HG03060 (cell line): Measurements from ENCODE around the gene SPRED3.
"Not testable (repeated sequence)": the region's sequence is repeated elsewhere in the genome, so short reads cannot be mapped to it uniquely, and the experiment has no call there.

Experiments
- ATAC-seq: cut with Tn5 transposase; IDR thresholded peaks from one replicate; pipeline ENCODE4 v1.9.1; 2021; ENCODE audit warnings: low read depth, moderate number of reproducible peaks; ENCODE audit not compliant: unreplicated experiment

Gene SPRED3

DNA sequence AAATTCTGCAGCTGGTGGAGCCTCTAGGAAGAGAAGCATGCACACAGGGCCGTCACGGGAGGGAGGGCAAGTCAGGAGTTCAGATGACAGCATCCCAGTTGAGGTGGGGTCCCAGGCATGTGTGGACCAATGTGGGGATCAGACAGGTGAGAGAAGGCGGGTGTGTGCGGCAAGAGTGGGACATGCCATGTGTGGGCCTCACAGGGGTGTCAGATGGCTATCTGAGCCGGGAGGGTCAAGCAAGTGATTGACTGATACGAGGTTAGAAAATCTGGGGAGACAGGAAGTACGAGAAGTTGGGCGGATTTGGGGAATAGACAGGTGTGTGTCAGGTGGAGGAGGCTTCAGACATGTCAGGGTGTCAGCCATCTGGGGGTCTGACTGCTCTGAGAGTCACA is 28.6 kb downstream of the SPRED3 start:
- no peak for ATAC-seq

DNA sequence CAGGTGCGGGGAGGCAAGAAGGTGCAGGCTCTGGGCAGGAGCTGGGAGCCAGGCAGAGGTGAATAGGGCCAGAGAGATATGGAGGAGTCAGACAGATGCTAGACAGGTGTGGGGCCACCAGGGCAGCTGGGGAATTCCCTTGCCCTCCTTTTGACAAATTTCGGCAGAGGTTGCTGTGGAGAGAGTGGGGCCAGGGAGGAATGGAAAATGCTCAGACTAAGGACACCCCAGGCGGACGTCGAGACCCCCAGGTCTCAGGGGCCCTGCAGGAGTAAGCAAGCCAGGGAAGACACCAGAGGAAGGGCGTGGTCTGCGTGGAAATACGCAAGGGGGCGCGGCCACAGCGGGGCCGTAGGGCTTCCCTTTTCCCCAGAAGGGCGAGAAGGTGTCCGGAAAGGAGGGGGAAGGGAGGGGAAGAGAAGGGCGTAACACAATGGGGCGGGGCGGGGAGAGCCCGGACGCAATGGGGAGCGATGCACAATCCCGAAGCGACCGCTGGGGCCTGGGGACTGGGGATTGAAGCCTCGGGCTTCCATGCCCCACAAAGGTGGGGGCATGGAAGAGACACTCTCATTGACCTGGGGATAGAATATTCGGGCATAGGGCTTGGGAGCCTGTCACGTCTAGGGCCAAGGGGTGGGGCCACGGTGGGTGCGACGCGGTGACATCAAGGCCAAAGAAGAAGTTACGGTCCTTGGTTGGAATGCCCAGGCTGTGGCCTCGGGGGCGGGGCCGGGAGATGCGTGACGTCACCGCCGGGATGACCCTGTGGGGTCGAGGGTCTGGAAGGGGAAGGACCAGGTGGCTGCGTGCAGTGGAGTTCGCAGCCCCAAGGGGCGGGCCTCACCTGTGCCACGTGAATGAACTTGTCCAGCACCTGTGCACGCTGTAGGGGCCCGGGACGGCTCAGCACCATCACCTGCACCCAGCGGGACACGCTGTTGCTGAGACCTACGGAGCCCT is 29.3 kb downstream of the SPRED3 start:
- ATAC-seq, result no peak

DNA sequence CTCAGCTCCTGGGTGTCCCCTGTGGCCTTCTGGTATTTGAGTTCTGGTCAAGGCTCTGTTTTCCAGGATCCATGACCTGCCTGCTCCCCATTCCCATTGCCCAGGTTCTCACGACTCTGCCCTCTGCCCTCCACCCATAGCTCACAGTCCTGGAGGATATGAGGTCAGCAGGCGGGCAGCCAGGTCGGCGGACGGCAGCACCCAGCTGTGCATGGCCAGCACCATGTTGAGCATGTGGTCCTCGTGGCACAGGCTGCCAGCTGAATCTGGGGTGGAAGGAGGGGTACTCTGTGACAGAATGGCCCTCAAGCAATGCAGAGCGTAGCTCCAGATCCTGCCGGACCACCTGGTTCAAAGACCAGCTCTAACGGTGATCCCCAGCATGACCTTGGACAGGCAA is 32.4 kb downstream of the SPRED3 start:
- no peak for ATAC-seq

GRCh38 chr19:38421856-38422255 is 33.4 kb downstream of the SPRED3 start:
- no peak for ATAC-seq

GRCh38 chr19:38422438-38422837 is 33.9 kb downstream of the SPRED3 start:
- no peak for ATAC-seq

- no peak for ATAC-seq
These were observed 35.8 kb downstream of the SPRED3 start for GRCh38 chr19:38424272-38424671.

DNA sequence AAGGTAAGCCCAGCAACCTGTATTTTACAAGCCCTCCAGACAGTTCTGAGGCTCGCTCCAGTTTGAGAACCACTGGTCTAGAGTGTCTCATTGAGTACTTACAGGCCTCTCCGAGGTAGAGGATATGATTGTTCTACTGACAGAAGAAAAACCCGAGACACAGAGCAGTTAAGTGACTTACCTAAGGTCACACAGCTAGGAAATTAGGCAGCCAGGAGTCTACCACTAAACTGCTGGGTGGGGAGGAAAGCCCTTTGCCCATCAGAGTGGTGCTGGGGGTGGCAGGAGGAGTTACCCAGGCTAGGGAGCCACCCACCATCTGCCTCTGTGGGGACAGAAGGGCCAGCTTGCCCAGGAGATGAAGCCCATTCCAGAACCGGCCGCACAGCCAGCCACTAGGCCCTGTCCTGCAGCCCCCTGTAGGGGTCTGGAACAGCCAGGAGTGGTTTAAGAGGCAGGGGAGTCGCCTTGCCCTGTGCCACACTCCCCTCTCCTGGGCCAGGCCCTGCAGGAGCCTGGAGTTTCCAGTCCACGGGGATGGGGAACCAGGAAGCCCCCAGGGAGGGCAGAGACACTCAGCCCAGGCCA is 36.8 kb downstream of the SPRED3 start:
- ATAC-seq, result no peak

- ATAC-seq, result no peak
These were observed 37.4 kb downstream of the SPRED3 start, which contains the start of gene RASGRP4 for GRCh38 chr19:38425810-38426466. Gene RASGRP4 (minus strand): TSS chr19:38426219. CDS start chr19:38426091, 128 bp downstream.

- ATAC-seq, result not testable (repeated sequence)
These were observed 38.7 kb downstream of the SPRED3 start for GRCh38 chr19:38427035-38427677.

- no peak for ATAC-seq
These were observed 40.7 kb downstream of the SPRED3 start for GRCh38 chr19:38429055-38429810.

- ATAC-seq, result no peak
These were observed 41.3 kb downstream of the SPRED3 start for GRCh38 chr19:38429811-38430156.

- ATAC-seq, result no peak
These were observed 42.4 kb downstream of the SPRED3 start for GRCh38 chr19:38430931-38431330.

DNA sequence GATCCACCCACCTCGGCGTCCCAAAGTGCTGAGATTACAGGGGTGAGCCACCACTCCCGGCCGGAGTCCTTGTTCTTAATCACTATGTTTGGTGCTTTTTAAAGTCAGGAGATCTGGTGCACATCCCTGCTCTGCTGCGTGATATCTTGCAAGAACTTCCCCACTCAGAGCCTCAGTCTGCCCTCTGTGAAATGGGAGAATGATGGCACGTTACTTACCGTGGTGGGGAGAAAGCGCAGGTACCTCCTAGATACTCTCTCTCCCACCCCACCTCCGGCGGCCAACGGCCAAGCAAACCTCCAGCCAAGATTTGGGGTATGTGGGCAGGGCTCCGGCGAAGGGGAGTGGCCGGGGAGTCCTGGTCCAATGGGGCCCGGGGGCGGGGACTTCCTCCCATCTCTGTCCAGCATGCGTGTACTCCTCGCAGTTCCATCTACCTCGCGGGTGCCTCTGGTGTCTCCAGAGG is 44.8 kb downstream of the SPRED3 start, which contains the start of gene RYR1:
RYR1 (plus strand) TSS at position 424 of the 466 bp plus-strand sequence. CDS start 139 bp downstream, outside the sequence.
- no peak for ATAC-seq

DNA sequence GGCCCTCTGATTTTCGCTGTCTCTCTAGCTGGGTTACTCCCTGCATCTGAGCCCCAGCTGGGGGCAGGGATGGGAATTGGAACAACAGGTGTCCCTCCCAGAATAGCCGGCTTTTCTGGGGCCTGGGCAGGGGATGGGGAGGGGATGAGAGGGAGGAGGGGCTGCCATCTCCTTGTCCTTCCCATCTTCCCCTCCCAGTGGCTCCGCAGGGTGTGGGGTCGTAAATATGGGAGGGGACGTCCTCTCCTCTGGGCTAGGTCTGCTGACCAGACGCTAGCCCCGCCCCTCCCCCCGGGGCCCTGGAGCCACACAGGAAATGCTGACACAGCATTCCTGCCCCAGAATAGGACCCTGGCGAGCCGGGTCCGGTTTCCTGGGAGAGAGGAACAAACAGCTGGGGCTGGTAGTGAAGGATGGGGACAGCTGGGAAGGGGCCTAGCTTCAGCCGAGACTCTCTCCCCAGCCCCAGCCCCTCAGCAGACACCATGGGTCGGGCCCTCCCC is 46.1 kb downstream of the SPRED3 start:
- ATAC-seq, result no peak

GRCh38 chr19:38437295-38437694 is 48.8 kb downstream of the SPRED3 start:
- ATAC-seq, result no peak

GRCh38 chr19:38437917-38438316 is 49.4 kb downstream of the SPRED3 start:
- ATAC-seq, result no peak

DNA sequence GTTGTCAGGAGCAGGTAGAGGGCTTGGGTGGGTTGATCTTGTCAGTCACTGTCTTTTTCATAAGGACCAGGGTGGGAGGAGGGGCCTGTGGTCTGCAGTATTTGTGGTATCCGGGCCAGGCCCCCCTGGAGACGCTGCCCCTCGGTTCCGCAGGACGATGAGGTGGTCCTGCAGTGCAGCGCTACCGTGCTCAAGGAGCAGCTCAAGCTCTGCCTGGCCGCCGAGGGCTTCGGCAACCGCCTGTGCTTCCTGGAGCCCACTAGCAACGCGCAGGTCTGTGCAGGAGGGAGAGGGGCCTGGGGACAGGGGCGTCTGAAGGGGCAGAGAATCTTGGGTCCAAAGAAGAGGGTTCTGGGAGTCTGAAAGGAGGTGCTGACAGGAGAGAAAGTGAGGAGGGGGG is 52.1 kb downstream of the SPRED3 start:
- no peak for ATAC-seq

DNA sequence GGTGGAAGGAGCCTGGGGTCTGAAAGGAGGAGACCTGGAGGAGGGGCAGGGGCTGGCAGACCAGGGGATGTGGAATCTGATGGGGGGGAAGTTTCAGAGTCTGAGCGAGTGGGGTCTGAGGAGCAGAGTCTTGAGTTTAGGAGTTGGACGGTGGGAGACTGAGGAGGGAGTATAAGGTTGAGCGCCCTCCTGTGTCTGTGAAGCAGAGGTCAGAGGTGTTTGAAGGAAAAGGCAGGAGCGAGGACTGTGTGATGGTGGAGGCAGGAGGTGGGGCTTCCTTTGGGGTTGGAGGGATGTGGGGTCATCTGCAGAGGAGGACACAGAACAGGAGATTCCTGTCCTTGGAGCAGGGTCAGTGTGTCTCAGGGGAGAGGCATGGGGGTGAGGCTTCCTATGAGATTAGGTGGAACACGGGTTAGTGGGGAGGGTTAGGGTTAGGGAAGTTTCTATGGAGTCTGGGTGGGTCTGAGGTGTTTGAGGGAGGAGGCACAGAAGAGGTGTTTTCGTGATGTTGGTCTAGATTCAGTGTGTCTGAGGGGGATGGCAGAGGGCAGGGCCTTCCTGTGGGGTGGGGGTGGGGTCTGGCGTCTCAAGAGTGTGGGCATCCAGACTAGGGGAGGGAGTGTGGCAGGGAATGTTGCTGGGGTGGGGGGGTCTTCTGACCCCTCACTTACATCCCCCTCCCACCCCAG is 53.3 kb downstream of the SPRED3 start:
- no peak for ATAC-seq

DNA sequence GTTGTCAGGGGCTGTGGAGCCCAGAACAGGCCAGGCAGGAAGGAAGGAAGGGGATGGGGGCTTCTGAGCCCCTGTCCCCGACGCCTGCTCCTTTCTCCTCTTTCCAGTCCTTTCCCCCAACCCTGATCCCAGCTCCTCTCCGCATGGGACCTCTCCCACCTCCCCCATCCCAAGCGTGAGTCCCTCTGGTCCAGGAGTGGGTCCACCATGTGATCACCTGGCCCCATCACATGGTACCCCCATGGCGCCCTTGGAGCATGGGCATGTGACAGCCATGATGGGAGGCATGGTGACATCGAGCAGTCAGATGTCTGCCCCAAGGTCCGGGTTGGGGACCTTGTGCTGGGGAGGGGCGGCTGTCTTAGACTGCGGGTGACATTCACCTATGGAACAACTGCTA is 54.2 kb downstream of the SPRED3 start:
- no peak for ATAC-seq
